IPS-20b (cell line): Measurements from ENCODE around the gene SLN.

Experiments
- H3K27ac ChIP-seq: one replicate; pipeline ENCODE4 v1.5.1; 2013; ENCODE audit warnings: low read length
- H3K27me3 ChIP-seq: 2 replicates; pipeline ENCODE4 v1.6.1; 2013; ENCODE audit warnings: mild to moderate bottlenecking, low read length, inconsistent platforms; ENCODE audit not compliant: insufficient read depth
- H3K36me3 ChIP-seq: 2 replicates; pipeline ENCODE4 v1.6.1; 2013; ENCODE audit warnings: low read depth, mild to moderate bottlenecking, inconsistent platforms, low read length, moderate library complexity; ENCODE audit not compliant: insufficient read depth
- H3K4me1 ChIP-seq: 2 replicates; pipeline ENCODE4 v1.6.1; 2013; ENCODE audit warnings: mild to moderate bottlenecking, control low read depth, inconsistent platforms, low read length, moderate library complexity; ENCODE audit not compliant: insufficient read depth
- H3K4me3 ChIP-seq: 2 replicates; pipeline ENCODE4 v1.5.1; 2013; ENCODE audit warnings: mild to moderate bottlenecking, low read length, inconsistent platforms
- H3K9ac ChIP-seq: 2 replicates; pipeline ENCODE4 v1.6.1; 2013; ENCODE audit warnings: low read depth, mild to moderate bottlenecking, inconsistent platforms, low read length, moderate library complexity
- H3K9me3 ChIP-seq: 2 replicates; pipeline ENCODE4 v1.6.1; 2013; ENCODE audit warnings: mild to moderate bottlenecking, low read depth, low read length, inconsistent platforms; ENCODE audit not compliant: insufficient read depth

SLN gene

GRCh38 chr11:107741044-107741823, 29.4 kb upstream of the SLN start:
- Histone ChIP-seq H3K9me3 (no peaks in the 10 kb centered on the region), H3K4me3 (no peak overlapping the region), H3K27ac (no peak overlapping the region), H3K36me3 (no peaks in the 10 kb centered on the region), H3K9ac (no peak overlapping the region), H3K4me1 (peaks cover 9% of the 10 kb centered on the region; the same call in 1 of the 2 replicates), H3K27me3 (peaks cover 8% of the 10 kb centered on the region; the same call in 1 of the 2 replicates)

- H3K27ac ChIP-seq, result no peak overlapping the region
- peaks cover 8% of the 10 kb centered on the region; the same call in 1 of the 2 replicates for H3K27me3 ChIP-seq
- H3K9me3 ChIP-seq, result no peaks in the 10 kb centered on the region
- H3K4me1 ChIP-seq, result peaks cover 9% of the 10 kb centered on the region; the same call in 1 of the 2 replicates
- H3K36me3 ChIP-seq, result no peaks in the 10 kb centered on the region
- no peak overlapping the region for H3K9ac ChIP-seq
- no peak overlapping the region for H3K4me3 ChIP-seq
Measured at GRCh38 chr11:107740271-107740670, 28.4 kb upstream of the SLN start.

- Histone ChIP-seq H3K27ac (no peak overlapping the region), H3K9me3 (no peaks in the 10 kb centered on the region), H3K36me3 (no peaks in the 10 kb centered on the region), H3K4me1 (peaks cover 9% of the 10 kb centered on the region; the same call in 1 of the 2 replicates), H3K4me3 (no peak overlapping the region), H3K27me3 (peaks cover 8% of the 10 kb centered on the region; the same call in 1 of the 2 replicates), H3K9ac (no peak overlapping the region)
Measured at GRCh38 chr11:107736546-107736945, 24.7 kb upstream of the SLN start.

- Histone ChIP-seq H3K27me3 (peaks cover 2% of the 10 kb centered on the region; the same call in 1 of the 2 replicates), H3K4me1 (no peaks in the 10 kb centered on the region), H3K27ac (no peak overlapping the region), H3K36me3 (no peaks in the 10 kb centered on the region), H3K4me3 (no peak overlapping the region), H3K9me3 (no peaks in the 10 kb centered on the region), H3K9ac (no peak overlapping the region)
Measured at GRCh38 chr11:107733518-107733917, 21.7 kb upstream of the SLN start.

GRCh38 chr11:107732689-107733051, 20.8 kb upstream of the SLN start:
- Histone ChIP-seq H3K9me3 (no peaks in the 10 kb centered on the region), H3K4me1 (no peaks in the 10 kb centered on the region), H3K27ac (no peak overlapping the region), H3K4me3 (no peak overlapping the region), H3K27me3 (no peaks in the 10 kb centered on the region), H3K9ac (no peak overlapping the region), H3K36me3 (no peaks in the 10 kb centered on the region)

- H3K36me3 ChIP-seq, result no peaks in the 10 kb centered on the region
- no peaks in the 10 kb centered on the region for H3K27me3 ChIP-seq
- H3K9me3 ChIP-seq, result no peaks in the 10 kb centered on the region
- no peak overlapping the region for H3K4me3 ChIP-seq
- no peaks in the 10 kb centered on the region for H3K4me1 ChIP-seq
- no peak overlapping the region for H3K27ac ChIP-seq
- no peak overlapping the region for H3K9ac ChIP-seq
Measured at GRCh38 chr11:107731941-107732688, 20.3 kb upstream of the SLN start.

- Histone ChIP-seq H3K9me3 (no peaks in the 10 kb centered on the region), H3K4me1 (no peaks in the 10 kb centered on the region), H3K4me3 (no peak overlapping the region), H3K9ac (no peak overlapping the region), H3K36me3 (no peaks in the 10 kb centered on the region), H3K27ac (no peak overlapping the region), H3K27me3 (no peaks in the 10 kb centered on the region)
Measured at GRCh38 chr11:107722662-107723061, 10.8 kb upstream of the SLN start.

- H3K36me3 ChIP-seq, result no peaks in the 10 kb centered on the region
- H3K27ac ChIP-seq, result no peak overlapping the region
- H3K4me1 ChIP-seq, result no peaks in the 10 kb centered on the region
- H3K9ac ChIP-seq, result no peak overlapping the region
- no peaks in the 10 kb centered on the region for H3K9me3 ChIP-seq
- no peaks in the 10 kb centered on the region for H3K27me3 ChIP-seq
- no peak overlapping the region for H3K4me3 ChIP-seq
Measured at GRCh38 chr11:107721207-107721606, 9.4 kb upstream of the SLN start.

GRCh38 chr11:107720303-107720774, 8.5 kb upstream of the SLN start:
- Histone ChIP-seq H3K9ac (no peak overlapping the region), H3K9me3 (no peaks in the 10 kb centered on the region), H3K4me1 (no peaks in the 10 kb centered on the region), H3K27ac (no peak overlapping the region), H3K27me3 (no peaks in the 10 kb centered on the region), H3K36me3 (no peaks in the 10 kb centered on the region), H3K4me3 (no peak overlapping the region)

- Histone ChIP-seq H3K27ac (no peak overlapping the region), H3K4me1 (no peaks in the 10 kb centered on the region), H3K9ac (no peak overlapping the region), H3K9me3 (no peaks in the 10 kb centered on the region), H3K4me3 (no peak overlapping the region), H3K36me3 (no peaks in the 10 kb centered on the region), H3K27me3 (no peaks in the 10 kb centered on the region; the same call in 1 of the 2 replicates)
Measured at GRCh38 chr11:107719557-107720302, 7.9 kb upstream of the SLN start.

GRCh38 chr11:107719073-107719472, 7.2 kb upstream of the SLN start:
- H3K27me3 ChIP-seq, result no peaks in the 10 kb centered on the region; the same call in 1 of the 2 replicates
- H3K9me3 ChIP-seq, result no peaks in the 10 kb centered on the region
- no peaks in the 10 kb centered on the region for H3K4me1 ChIP-seq
- H3K27ac ChIP-seq, result no peak overlapping the region
- H3K36me3 ChIP-seq, result no peaks in the 10 kb centered on the region
- no peak overlapping the region for H3K4me3 ChIP-seq
- no peak overlapping the region for H3K9ac ChIP-seq
